Endothelial cell of umbilical vein (primary cell): ENCODE measurements around the gene HES3. TPM values are rescaled to one million over a fixed set of nuclear protein-coding genes. Genes with fewer than 3 reads are reported as not detected.

Source experiments
- BruUV-seq: library from RNA; stranded (reverse); fragments of 400-500 nt; replicated peaks from 2 replicates; lab custom pipeline; 2021; lab: Mats Ljungman, UMichigan
- CTCF ChIA-PET: fragments of 300-600, 350-600 bp; sonication (Branson Sonifier 250); formaldehyde crosslinking; loops from one replicate; lab custom pipeline; 2021; ENCODE audit warnings: antibody characterized with exemption, inconsistent platforms; lab: Charles Lee
- POLR2A ChIA-PET: fragments of 300-600, 350-600 bp; sonication (Branson Sonifier 250); formaldehyde crosslinking; loops from one replicate; lab custom pipeline; 2021; ENCODE audit warnings: antibody characterized with exemption, inconsistent platforms; lab: Charles Lee
- DNase-seq: peaks from one replicate; pipeline ENCODE4 v3.0.0-alpha.2; 2011; ENCODE audit warnings: low read depth, low spot score
- FAIRE-seq: peaks from 2 replicates; lab custom pipeline; 2011; peaks lifted over from hg19 to GRCh38; lab: Jason Lieb, UNC
- H2AFZ ChIP-seq: 2 replicates; pipeline ENCODE4 v1.6.0; 2012; ENCODE audit warnings: low read depth, low read length, control low read depth, inconsistent platforms
- H3K27ac ChIP-seq: 2 replicates; pipeline ENCODE4 v1.5.1; 2011; ENCODE audit warnings: low read depth, mild to moderate bottlenecking, control low read depth, low read length, moderate library complexity; ENCODE audit not compliant: insufficient read depth
- H3K27me3 ChIP-seq, 2 experiments: 2 replicates each; pipeline versions ENCODE4 v1.6.0 to v1.6.1; 2011; ENCODE audit warnings: low read length in 2 of 2, mixed read lengths in 1 of 2; ENCODE audit not compliant: control insufficient read depth in 2 of 2, insufficient read depth in 2 of 2
- H3K36me3 ChIP-seq, 2 experiments: 2 replicates in 1 of 2; 3 replicates in 1 of 2; pipeline ENCODE4 v1.5.1; 2011; ENCODE audit warnings: low read length in 2 of 2, mild to moderate bottlenecking in 1 of 2, moderate library complexity in 1 of 2; ENCODE audit not compliant: control insufficient read depth in 2 of 2, insufficient read depth in 2 of 2; ENCODE audit errors: extremely low read depth in 1 of 2
- H3K4me1 ChIP-seq: 3 replicates; pipeline ENCODE4 v1.5.1; 2011; ENCODE audit warnings: mild to moderate bottlenecking, low read length; ENCODE audit not compliant: control insufficient read depth, insufficient read depth; ENCODE audit errors: extremely low read depth
- H3K4me2 ChIP-seq: 2 replicates; pipeline ENCODE4 v1.6.1; 2011; ENCODE audit warnings: low read length, control low read depth, mixed read lengths; ENCODE audit not compliant: insufficient read depth
- H3K4me3 ChIP-seq, 3 experiments: fragments of 200-600 bp in 1 of 3; sonication (generic), shearing (Covaris generic) in 1 of 3; replicated peaks in 1 of 3; 2 replicates each; pipeline ENCODE4 v1.5.1; 2011 to 2016; ENCODE audit warnings: control low read depth in 3 of 3, low read length in 3 of 3, mild to moderate bottlenecking in 2 of 3, inconsistent platforms in 1 of 3, low read depth in 1 of 3, moderate library complexity in 1 of 3; ENCODE audit not compliant: insufficient read depth in 1 of 3
- H3K79me2 ChIP-seq: 2 replicates; pipeline ENCODE4 v1.6.0; 2012; ENCODE audit warnings: low read length, inconsistent platforms; ENCODE audit not compliant: control insufficient read depth, insufficient read depth
- H3K9ac ChIP-seq: replicated peaks from 2 replicates; pipeline ENCODE3; 2011; ENCODE audit warnings: low read length, control low read depth; ENCODE audit not compliant: insufficient read depth; ENCODE audit errors: extremely low read depth
- H3K9me1 ChIP-seq: replicated peaks from 3 replicates; pipeline ENCODE4 v1.6.0; 2011; ENCODE audit warnings: mild to moderate bottlenecking, low read length; ENCODE audit not compliant: control insufficient read depth, insufficient read depth; ENCODE audit errors: extremely low read depth
- H3K9me3 ChIP-seq: replicated peaks from 2 replicates; pipeline ENCODE4 v1.5.1; 2012; ENCODE audit warnings: low read length, inconsistent platforms; ENCODE audit not compliant: control insufficient read depth, insufficient read depth
- H4K20me1 ChIP-seq: replicated peaks from 2 replicates; pipeline ENCODE3; 2011; ENCODE audit warnings: mild to moderate bottlenecking, low read length; ENCODE audit not compliant: control insufficient read depth, insufficient read depth; ENCODE audit errors: extremely low read depth
- CTCF ChIP-seq, 2 donors: IDR thresholded peaks; 1 replicate in 1 of 2; 2 replicates in 1 of 2; pipeline ENCODE4 v1.5.1; 2011; ENCODE audit warnings: low read length in 2 of 2, mild to moderate bottlenecking in 2 of 2, moderate library complexity in 2 of 2, control low read depth in 1 of 2, inconsistent platforms in 1 of 2, low read depth in 1 of 2; ENCODE audit not compliant: insufficient read depth in 1 of 2; ENCODE audit errors: extremely low read depth in 1 of 2
- EZH2 ChIP-seq: IDR thresholded peaks from 2 replicates; pipeline ENCODE4 v1.6.1; 2012; ENCODE audit warnings: borderline replicate concordance, low read depth, mild to moderate bottlenecking, moderate library complexity, low read length, inconsistent platforms; ENCODE audit not compliant: severe bottlenecking
- FOS ChIP-seq: IDR thresholded peaks from 2 replicates; pipeline ENCODE4 v1.6.1; 2011; ENCODE audit warnings: mild to moderate bottlenecking, low read length, moderate library complexity, borderline replicate concordance; ENCODE audit not compliant: insufficient read depth
- JUN ChIP-seq: IDR thresholded peaks from 2 replicates; pipeline ENCODE4 v1.6.1; 2011; ENCODE audit warnings: borderline replicate concordance, low read depth; ENCODE audit not compliant: insufficient read length, insufficient read depth
- MAX ChIP-seq: IDR thresholded peaks from 2 replicates; pipeline ENCODE4 v1.6.1; 2011; ENCODE audit not compliant: insufficient read depth, insufficient read length
- MYC ChIP-seq: IDR thresholded peaks from one replicate; pipeline ENCODE4 v1.6.1; 2011; ENCODE audit warnings: mild to moderate bottlenecking, low read depth, low read length
- dilution Hi-C: fragments of 300-500 bp; cut with MboI; formaldehyde crosslinking; loops from one replicate; pipeline ENCODE4 v1.15.0; 2019; ENCODE audit warnings: low sequenced_read_pairs; ENCODE audit not compliant: extremely low pct_ligation_motif_present
- intact Hi-C: fragments of 100-400 bp; cut with micrococcal nuclease; formaldehyde crosslinking; loops from one replicate; pipeline ENCODE4 v1.10.0; 2022
- polyA plus RNA-seq, 4 experiments: library from polyadenylated mRNA; depleted of rRNA in 3 of 4; stranded (reverse) in 3 of 4; unstranded in 1 of 4; fragments of >200 nt; gene quantifications; 2 replicates each; pipeline versions ENCODE4 v1.2.1 to v1.2.3, GENCODE V29; 2011 to 2012; ENCODE audit warnings: missing spikeins in 1 of 4
- total RNA-seq: library from RNA; stranded (reverse); gene quantifications from 2 replicates; pipeline ENCODE4 v1.2.3, GENCODE V29; 2021

Gene HES3
- total and polyA plus RNA-seq, 2 donors (not counting 3 experiments of a cell fraction or from before 2014, with no cell fraction given) = not detected

GRCh38 chr1:6239213-6239752, 4.7 kb upstream of the HES3 start:
- no peak for FAIRE-seq
- POLR2A ChIA-PET = no interaction called here
- Histone ChIP-seq H4K20me1 (no peaks in the 10 kb centered on the region), H3K9me1 (no peaks in the 10 kb centered on the region), H3K4me2 (no peak overlapping the region), H3K36me3 (no peaks in the 10 kb centered on the region), H3K27me3 (peaks cover 36 to 45% of the 10 kb centered on the region in 2 experiments), H3K9ac (no peak overlapping the region), H3K9me3 (no peaks in the 10 kb centered on the region), H3K79me2 (peaks cover 11% of the 10 kb centered on the region), H2AFZ (no peak overlapping the region), H3K27ac (no peak overlapping the region), H3K4me1 (peaks cover 10% of the 10 kb centered on the region), H3K4me3 (no peak overlapping the region)
- dilution Hi-C loops = no loop called here
- no TSS peak for BruUV-seq
- DNase-seq = no peak
- CTCF ChIA-PET = interaction anchor here (0.8 to 3.3 kb wide), 12 partner anchors 8 to 205 kb away, joined by 3 to 27 read pairs (median 4); partner anchors contain the start of gene RNF207
- intact Hi-C loops = loop anchor here (5.0 kb wide), 1 partner anchor 183 kb away; the partner anchor contains the start of gene ESPN
- TF ChIP-seq JUN (no peak), MAX (no peak), EZH2 (no peak), MYC (no peak), CTCF (IDR thresholded peaks at IDR 0.05; ENCODE audit: extremely low read depth in 1 of 2, insufficient read depth in 1 of 2, low read depth in 1 of 2, low read length in 2 of 2) (no peak), FOS (no peak)
